ENCODE measurements around the gene CTTN.

The CTTN gene

GRCh38 chr11:70481625-70482528, 83.5 kb downstream of the CTTN start:
- Mint-ChIP-seq H3K4me3 (peak overlapping the region in 1 of 3 experiments; percentile 30), H3K36me3 (ENCODE audit: low read depth) (no peaks in the 10 kb centered on the region), H3K27ac (peak overlapping the region in 2 of 3 experiments; percentile 48 to 75), H3K4me1 (peaks cover 43% of the 10 kb centered on the region), H3K9me3 (no peaks in the 10 kb centered on the region), H3K27me3 (ENCODE audit: low read depth) (peaks cover 11% of the 10 kb centered on the region)
- TF ChIP-seq CTCF (IDR thresholded peaks at IDR 0.05; ENCODE audit: unreplicated experiment in 3 of 3) = no peak

- Mint-ChIP-seq H3K36me3 (ENCODE audit: low read depth) (no peaks in the 10 kb centered on the region), H3K27ac (peak overlapping the region in 2 of 3 experiments; percentile 48 to 75), H3K27me3 (ENCODE audit: low read depth) (peaks cover 11% of the 10 kb centered on the region), H3K4me1 (peaks cover 38% of the 10 kb centered on the region), H3K9me3 (no peaks in the 10 kb centered on the region), H3K4me3 (peak overlapping the region in 1 of 3 experiments; percentile 30)
- TF ChIP-seq CTCF (IDR thresholded peaks at IDR 0.05; ENCODE audit: unreplicated experiment in 3 of 3) = no peak
Measured at GRCh38 chr11:70482529-70482917, 84.2 kb downstream of the CTTN start.

- peak overlapping the region in 2 of 3 experiments; percentile 48 to 75 for H3K27ac Mint-ChIP-seq
- H3K4me1 Mint-ChIP-seq = peaks cover 31% of the 10 kb centered on the region
- peaks cover 11% of the 10 kb centered on the region for H3K27me3 Mint-ChIP-seq (ENCODE audit: low read depth)
- H3K9me3 Mint-ChIP-seq = peaks cover 2% of the 10 kb centered on the region
- no peaks in the 10 kb centered on the region for H3K36me3 Mint-ChIP-seq (ENCODE audit: low read depth)
- peak; percentile 22 to 29 (median 25) for TF ChIP-seq CTCF (IDR thresholded peaks at IDR 0.05; ENCODE audit: unreplicated experiment in 3 of 3)
- H3K4me3 Mint-ChIP-seq = no peak overlapping the region
Measured at GRCh38 chr11:70483077-70483861, 84.9 kb downstream of the CTTN start.

- no peaks in the 10 kb centered on the region for H3K36me3 Mint-ChIP-seq (ENCODE audit: low read depth)
- peaks cover 27% of the 10 kb centered on the region for H3K4me1 Mint-ChIP-seq
- TF ChIP-seq CTCF (IDR thresholded peaks at IDR 0.05; ENCODE audit: unreplicated experiment in 3 of 3) = no peak
- H3K4me3 Mint-ChIP-seq = no peak overlapping the region
- no peak overlapping the region for H3K27ac Mint-ChIP-seq
- H3K9me3 Mint-ChIP-seq = peaks cover 2% of the 10 kb centered on the region
- H3K27me3 Mint-ChIP-seq (ENCODE audit: low read depth) = peaks cover 11% of the 10 kb centered on the region
Measured at GRCh38 chr11:70483917-70484316, 85.6 kb downstream of the CTTN start.

GRCh38 chr11:70485326-70486025, 87.1 kb downstream of the CTTN start:
- H3K9me3 Mint-ChIP-seq = peaks cover 2% of the 10 kb centered on the region
- peaks cover 27% of the 10 kb centered on the region for H3K4me1 Mint-ChIP-seq
- no peak overlapping the region for H3K27ac Mint-ChIP-seq
- peaks cover 3% of the 10 kb centered on the region for H3K36me3 Mint-ChIP-seq (ENCODE audit: low read depth)
- peaks cover 11% of the 10 kb centered on the region for H3K27me3 Mint-ChIP-seq (ENCODE audit: low read depth)
- no peak for TF ChIP-seq CTCF (IDR thresholded peaks at IDR 0.05; ENCODE audit: unreplicated experiment in 3 of 3)
- H3K4me3 Mint-ChIP-seq = no peak overlapping the region

Data from nephron (organoid).